GM12878 (cell line): ENCODE measurements around the gene NUTM1. TPM values are rescaled to one million over a fixed set of nuclear protein-coding genes. Genes with fewer than 3 reads are reported as not detected.

ENCODE experiments used
- ATAC-seq: fragments of 200-7000 bp; cut with Tn5 transposase; 3 replicates; pipeline ENCODE4 v1.9.1; 2020; ENCODE audit warnings: mild to moderate bottlenecking, moderate library complexity
- BruUV-seq: library from RNA; stranded (reverse); fragments of 400-500 nt; replicated peaks from 2 replicates; lab custom pipeline; 2021; lab: Mats Ljungman, UMichigan
- CTCF ChIA-PET: fragments of 300-600 bp; sonication (Branson Sonifier 250); formaldehyde crosslinking; extraction: SDS; loops from one replicate; lab custom pipeline; 2021; ENCODE audit warnings: inconsistent platforms; lab: Yijun Ruan, JAX
- POLR2A ChIA-PET: fragments of 350-600 bp; formaldehyde crosslinking; extraction: SDS; loops from one replicate; lab custom pipeline; 2021; ENCODE audit warnings: inconsistent platforms; lab: Charles Lee
- RAD21 ChIA-PET: fragments of 300-600 bp; sonication (Branson Sonifier 250); formaldehyde crosslinking; loops from one replicate; lab custom pipeline; 2023; ENCODE audit warnings: antibody characterized with exemption; ENCODE audit not compliant: unreplicated experiment; lab: Charles Lee
- SMC1A ChIA-PET: fragments of 300-600 bp; sonication (Branson Sonifier 250); formaldehyde crosslinking; loops from one replicate; lab custom pipeline; 2023; ENCODE audit not compliant: unreplicated experiment, uncharacterized antibody; lab: Charles Lee
- DNase-seq: peaks from one replicate; pipeline ENCODE4 v3.0.0-alpha.2; 2011; ENCODE audit warnings: low read depth, low spot score
- FAIRE-seq: peaks from 3 replicates; lab custom pipeline; 2011; peaks lifted over from hg19 to GRCh38; lab: Jason Lieb, UNC
- H2AFZ ChIP-seq: 2 replicates; pipeline ENCODE4 v1.6.0; 2011; ENCODE audit warnings: low read depth, low read length, control low read depth; ENCODE audit not compliant: control insufficient read depth
- H3K27ac ChIP-seq: 2 replicates; pipeline ENCODE4 v1.5.1; 2011; ENCODE audit warnings: control low read depth; ENCODE audit not compliant: control insufficient read depth, insufficient read depth
- H3K27me3 ChIP-seq, 2 experiments: replicated peaks in 1 of 2; 2 replicates each; pipeline versions ENCODE4 v1.6.0 to v1.6.1; 2011; ENCODE audit warnings: low read length in 1 of 2; ENCODE audit not compliant: control insufficient read depth in 2 of 2, insufficient read depth in 2 of 2
- H3K36me3 ChIP-seq, 2 experiments: 2 replicates each; pipeline ENCODE4 v1.5.1; 2011; ENCODE audit warnings: low read length in 1 of 2; ENCODE audit not compliant: control insufficient read depth in 2 of 2, insufficient read depth in 2 of 2
- H3K4me1 ChIP-seq: 2 replicates; pipeline ENCODE4 v1.6.1; 2011; ENCODE audit warnings: mild to moderate bottlenecking, low read length, moderate library complexity, mixed read lengths; ENCODE audit not compliant: control insufficient read depth, insufficient read depth
- H3K4me2 ChIP-seq: 2 replicates; pipeline ENCODE4 v1.6.0; 2011; ENCODE audit warnings: control low read depth; ENCODE audit not compliant: control insufficient read depth, insufficient read depth
- H3K4me3 ChIP-seq: fragments of 200-600 bp; sonication (generic); 2 replicates; pipeline ENCODE4 v1.5.1; 2016
- H3K79me2 ChIP-seq: 2 replicates; pipeline ENCODE4 v1.6.0; 2011; ENCODE audit warnings: low read length; ENCODE audit not compliant: control insufficient read depth, insufficient read depth
- H3K9ac ChIP-seq: 2 replicates; pipeline ENCODE4 v1.8.0; 2011; ENCODE audit warnings: low read length, control low read depth, mixed read lengths; ENCODE audit not compliant: control insufficient read depth, insufficient read depth
- H3K9me3 ChIP-seq: replicated peaks from 3 replicates; pipeline ENCODE4 v1.5.1; 2011; ENCODE audit warnings: mild to moderate bottlenecking, low read length; ENCODE audit not compliant: control insufficient read depth, insufficient read depth
- H4K20me1 ChIP-seq: 2 replicates; pipeline ENCODE4 v1.6.0; 2011; ENCODE audit not compliant: control insufficient read depth, insufficient read depth
- ATF3 ChIP-seq: IDR thresholded peaks from 2 replicates; pipeline ENCODE4 v1.6.1; 2011; ENCODE audit warnings: low read depth, mild to moderate bottlenecking, low read length, moderate library complexity, borderline replicate concordance; ENCODE audit errors: extremely low read depth
- GABPA ChIP-seq: IDR thresholded peaks from 2 replicates; pipeline ENCODE4 v1.6.1; 2014; ENCODE audit warnings: antibody characterized with exemption, low read depth, mild to moderate bottlenecking, inconsistent platforms
- KAT2A ChIP-seq: conservative IDR thresholded peaks from 2 replicates; pipeline ENCODE4 v1.6.1; 2011; ENCODE audit warnings: low read depth, low read length; ENCODE audit not compliant: control insufficient read depth
- MAX ChIP-seq: IDR thresholded peaks from 2 replicates; pipeline ENCODE4 v1.6.1; 2012; ENCODE audit warnings: low read depth, low read length, improper control_type of control experiment
- ZBED1 ChIP-seq: IDR thresholded peaks from 2 replicates; pipeline ENCODE4 v1.6.1; 2016; ENCODE audit warnings: borderline replicate concordance
- ZBTB33 ChIP-seq: fragments of 450-650 bp; IDR thresholded peaks from 2 replicates; pipeline ENCODE4 v1.6.1; 2017; ENCODE audit warnings: mild to moderate bottlenecking
- ZBTB4 ChIP-seq: fragments of 450-650 bp; formaldehyde crosslinking; IDR thresholded peaks from 2 replicates; pipeline ENCODE4 v1.4.0; 2022; ENCODE audit warnings: mild to moderate bottlenecking, moderate library complexity
- WGBS: methylation state at CpG from one replicate; pipeline ENCODE4 v1.1.6; 2016; ENCODE audit warnings: low lambda C conversion rate; ENCODE audit not compliant: insufficient replicate concordance, insufficient coverage; ENCODE audit errors: missing lambda C conversion rate; 5-methylcytosine and 5-hydroxymethylcytosine counted together
- in situ Hi-C: fragments of 300-500 bp; cut with MboI; formaldehyde crosslinking; loops from 9 replicates; pipeline ENCODE4 v1.14.3; 2018; ENCODE audit warnings: mixed read lengths
- intact Hi-C: fragments of 100-400 bp; cut with micrococcal nuclease; formaldehyde crosslinking; loops from one replicate; pipeline ENCODE4 v1.14.2; 2022; ENCODE audit not compliant: unreplicated experiment
- polyA plus RNA-seq, 11 experiments: library from polyadenylated mRNA; depleted of rRNA in 4 of 11; unstranded in 6 of 11; stranded (reverse) in 5 of 11; fragments of >200 nt; fragmentation: Nextera tagmentation in 4 of 11; fragmentation: Illumina TruSeq in 1 of 11; extraction: Ambion mirVana in 4 of 11; extraction: Trizol in 1 of 11; gene quantifications; 1 replicate in 1 of 11; 2 replicates in 10 of 11; pipeline versions ENCODE4 v1.2.1 to v1.2.3, GENCODE V29; 2011 to 2016; ENCODE audit warnings: inconsistent platforms in 2 of 11, missing spikeins in 2 of 11, low read depth in 1 of 11
- total RNA-seq, 4 experiments: library from RNA; depleted of rRNA in 3 of 4; stranded (reverse); fragments of >200 nt in 3 of 4; fragmentation: Illumina TruSeq in 1 of 4; extraction: Trizol in 1 of 4; gene quantifications; 2 replicates each; pipeline versions ENCODE4 v1.2.1 to v1.2.3, GENCODE V29; 2013 to 2021

The NUTM1 gene
- total and polyA plus RNA-seq, 10 of the 15 experiments (the other 5 are each of a cell fraction or from before 2014, with no cell fraction given), result under 0.01 to 0.05 TPM; not detected in 8

GRCh38 chr15:34323217-34323616 lies 19.9 kb upstream of the NUTM1 start:
- intact Hi-C loops, result no loop called here
- Histone ChIP-seq H3K27ac (no peak overlapping the region), H3K4me2 (no peak overlapping the region), H3K4me3 (no peak overlapping the region), H3K36me3 (no peaks in the 10 kb centered on the region; a peak in 1 of 4 replicates), H3K4me1 (peaks cover 25% of the 10 kb centered on the region), H3K9me3 (no peaks in the 10 kb centered on the region; the same call in 2 of the 3 replicates), H3K27me3 (no peaks in the 10 kb centered on the region), H3K9ac (no peak overlapping the region), H3K79me2 (peaks cover 82% of the 10 kb centered on the region), H2AFZ (no peak overlapping the region), H4K20me1 (no peaks in the 10 kb centered on the region)
- RAD21 ChIA-PET, result no interaction called here
- CTCF ChIA-PET, result no interaction called here
- DNase-seq, result no peak
- TF ChIP-seq KAT2A (no peak), ZBTB33 (peak; percentile 89)
- POLR2A ChIA-PET, result interaction anchor here (3.3 kb wide), 1 partner anchor 13 kb away, joined by 26 read pairs; the partner anchor contains the start of gene SLC12A6
- no peak for ATAC-seq
- no TSS peak for BruUV-seq
- 89% methylated on average over 10 of the region's 10 CpGs for WGBS
- SMC1A ChIA-PET, result interaction anchor here (0.7 to 6.5 kb wide), 2 partner anchors 10 to 14 kb away, joined by 4 to 89 read pairs; partner anchors contain the start of gene SLC12A6
- in situ Hi-C loops, result no loop called here
- FAIRE-seq, result no peak

- in situ Hi-C loops (no loop called here), intact Hi-C loops (loop anchor here (5.0 kb wide), 1 partner anchor 42 kb away; the partner anchor contains the start of gene LPCAT4)
- Histone ChIP-seq H3K4me3 (0 out of 2 replicates have a peak overlapping the region, but pooled peaks have one; percentile 29), H3K27ac (peak overlapping the region; percentile 75), H3K9me3 (no peaks in the 10 kb centered on the region; the same call in 2 of the 3 replicates), H4K20me1 (no peaks in the 10 kb centered on the region), H2AFZ (no peak overlapping the region), H3K27me3 (no peaks in the 10 kb centered on the region), H3K36me3 (no peaks in the 10 kb centered on the region; a peak in 1 of 4 replicates), H3K9ac (no peak overlapping the region; the same call in 1 of the 2 replicates), H3K4me2 (peak overlapping the region; percentile 52), H3K4me1 (peaks cover 26% of the 10 kb centered on the region), H3K79me2 (peaks cover 84% of the 10 kb centered on the region)
- WGBS, result 68% methylated on average over 1 of the region's 1 CpG
- POLR2A ChIA-PET, result interaction anchor here (1.3 to 3.3 kb wide), 3 partner anchors 8 to 12 kb away, joined by 4 to 26 read pairs (median 4); partner anchors contain the start of gene SLC12A6
- ATAC-seq (peak; percentile 14; the same call in 1 of the 3 replicates), FAIRE-seq (no peak), DNase-seq (no peak)
- CTCF ChIA-PET, result interaction anchor here (1.3 to 2.8 kb wide), 5 partner anchors 8 to 83 kb away, joined by 5 to 10 read pairs (median 7); partner anchors contain the start of genes NOP10 and NUTM1
- BruUV-seq, result no TSS peak
- RAD21 ChIA-PET, result interaction anchor here (0.5 to 6.6 kb wide), 6 partner anchors 9 to 215 kb away, joined by 3 to 57 read pairs (median 4); partner anchors contain the start of gene SLC12A6
- SMC1A ChIA-PET, result interaction anchor here (1.4 to 6.8 kb wide), 6 partner anchors 7 to 81 kb away, joined by 3 to 107 read pairs (median 8); partner anchors contain the start of genes NOP10, NUTM1 and SLC12A6
- TF ChIP-seq ZBED1, result no peak
- TF ChIP-seq MAX, result no peak
- TF ChIP-seq ATF3, result no peak
- TF ChIP-seq ZBTB4 (CRISPR knock-in tag), result no peak
- TF ChIP-seq GABPA, result no peak
Observed at GRCh38 chr15:34324933-34325332, 18.2 kb upstream of the NUTM1 start.
